Activated CD4-positive, alpha-beta T cell treated with anti-CD3 and anti-CD28 coated beads for 36 hours (primary cell): ENCODE results near the gene SCN1B. TPM values are rescaled to one million over a fixed set of nuclear protein-coding genes. Genes with fewer than 3 reads are reported as not detected.

Experiments
- ATAC-seq: fragments of 200-7000 bp; cut with Tn5 transposase; one replicate; pipeline ENCODE4 v1.10.0; 2021; ENCODE audit warnings: mild to moderate bottlenecking, moderate library complexity
- CTCF ChIA-PET: fragments of 350-600 bp; sonication (Branson Sonifier 250); formaldehyde crosslinking; loops from one replicate; lab custom pipeline; 2021; ENCODE audit warnings: antibody characterized with exemption; lab: Charles Lee
- POLR2A ChIA-PET: fragments of 350-600 bp; sonication (Branson Sonifier 250); formaldehyde crosslinking; loops from one replicate; lab custom pipeline; 2021; ENCODE audit warnings: antibody characterized with exemption, inconsistent platforms; lab: Charles Lee
- DNase-seq: peaks from one replicate; pipeline ENCODE4 v3.0.0-alpha.2; 2020
- H3K27ac Mint-ChIP-seq: one replicate; pipeline ENCODE4 v1.8.0; 2021; ENCODE audit warnings: mixed read lengths
- H3K27me3 Mint-ChIP-seq: one replicate; pipeline ENCODE4 v1.8.0; 2021; ENCODE audit warnings: mixed read lengths
- H3K36me3 Mint-ChIP-seq: one replicate; pipeline ENCODE4 v1.8.0; 2021; ENCODE audit warnings: low read depth, mixed read lengths
- H3K4me1 Mint-ChIP-seq: one replicate; pipeline ENCODE4 v1.8.0; 2021; ENCODE audit warnings: mixed read lengths
- H3K4me3 Mint-ChIP-seq: one replicate; pipeline ENCODE4 v1.8.0; 2021; ENCODE audit warnings: mild to moderate bottlenecking, moderate library complexity, mixed read lengths
- H3K9me3 Mint-ChIP-seq: one replicate; pipeline ENCODE4 v1.8.0; 2021; ENCODE audit warnings: low read depth, mixed read lengths
- intact Hi-C, 2 experiments: fragments of 100-400 bp; cut with DNase I in 1 of 2; cut with micrococcal nuclease in 1 of 2; formaldehyde crosslinking; loops; one replicate each; pipeline versions ENCODE4 v1.14.2 to v1.15.1; 2022 to 2024; cut with DNase I, micrococcal nuclease
- total RNA-seq, 2 experiments: library from RNA; stranded (reverse); gene quantifications; one replicate each; pipeline ENCODE4 v1.2.3, GENCODE V29; 2021

SCN1B gene
- total RNA-seq, 2 experiments from 2014 or later = 1.3 to 1.6 TPM

- no peak for ATAC-seq
- peaks cover 6% of the 10 kb centered on the region for H3K27me3 Mint-ChIP-seq
- intact Hi-C loops = no loop called here
- no peak for DNase-seq
- no peaks in the 10 kb centered on the region for H3K36me3 Mint-ChIP-seq
- H3K4me1 Mint-ChIP-seq = peaks cover 4% of the 10 kb centered on the region
- POLR2A ChIA-PET = no interaction called here
- no peak overlapping the region for H3K4me3 Mint-ChIP-seq
- no peaks in the 10 kb centered on the region for H3K9me3 Mint-ChIP-seq
- CTCF ChIA-PET = interaction anchor here (0.9 to 1.4 kb wide), 2 partner anchors 23 to 43 kb away, joined by 5 read pairs; no protein-coding TSS in a partner anchor
- H3K27ac Mint-ChIP-seq = no peak overlapping the region
Observed at GRCh38 chr19:35089554-35089953, 59.3 kb downstream of the SCN1B start.

Other genes starting within 250 kb of the SCN1B start
- gene ZNF30, start 103.6 kb upstream of the SCN1B start, total RNA-seq = 1 to 10 TPM; 5.7 to 6.2 TPM
- gene ZNF792, start 66.2 kb upstream of the SCN1B start, total RNA-seq = 1 to 10 TPM; 5.6 to 5.7 TPM
- 100 to 1,000 TPM; 185 to 227 TPM for gene GRAMD1A, start 30.1 kb upstream of the SCN1B start, total RNA-seq
- gene HPN, start 11.3 kb downstream of the SCN1B start, total RNA-seq = under 1 TPM in 1 of 2 experiments, not detected in 1; 0.09 TPM
- not detected for gene FXYD3, start 85.4 kb downstream of the SCN1B start, total RNA-seq
- under 1 TPM; 0.66 to 0.67 TPM for gene LGI4, start 104.6 kb downstream of the SCN1B start, total RNA-seq
- 1 to 10 TPM; 1.9 to 2.4 TPM for gene FXYD1, start 108.4 kb downstream of the SCN1B start, total RNA-seq
- gene FXYD7, start 112.8 kb downstream of the SCN1B start, total RNA-seq = under 1 TPM; 0.41 to 0.46 TPM
- gene FXYD5, start 124.3 kb downstream of the SCN1B start, total RNA-seq = 100 to 1,000 TPM; 261 to 358 TPM
- gene FAM187B, start 198.3 kb downstream of the SCN1B start, total RNA-seq = not detected
- 10 to 100 TPM; 10.0 to 12.2 TPM for gene LSR, start 218.5 kb downstream of the SCN1B start, total RNA-seq
- gene USF2, start 238.5 kb downstream of the SCN1B start, total RNA-seq = 100 to 1,000 TPM; 116 to 154 TPM